PC-9 (cell line): Measurements from ENCODE around the gene RPL31. TPM values are rescaled to one million over a fixed set of nuclear protein-coding genes. Genes with fewer than 3 reads are reported as not detected.

Experiments used
- total RNA-seq: library from RNA; stranded (reverse); gene quantifications from 2 replicates; pipeline ENCODE4 v1.2.3, GENCODE V29; 2021

Gene RPL31
- total RNA-seq, 1 experiment from 2014 or later, result 1,251 TPM

Other genes with a start within 250 kb of the RPL31 start
- 38.3 and 41.2 TPM in 2 replicates for gene NPAS2, start 182.2 kb upstream of the RPL31 start, total RNA-seq
- 25.2 and 25.3 TPM in 2 replicates for gene TBC1D8, start 149.1 kb downstream of the RPL31 start, total RNA-seq